Ramos (cell line): ENCODE data around the gene TUBD1.
"Not testable (repeated sequence)": the region's sequence is repeated elsewhere in the genome, so short reads cannot be mapped to it uniquely, and the experiment has no call there.

Experiments used
- in situ Hi-C: fragments of 300-500 bp; cut with MboI; formaldehyde crosslinking; loops from one replicate; pipeline ENCODE4 v1.14.3; 2022; ENCODE audit warnings: low sequenced_read_pairs; ENCODE audit not compliant: unreplicated experiment

Gene TUBD1

GRCh38 chr17:59846394-59847165 is 46.2 kb downstream of the TUBD1 start:
- in situ Hi-C loops = no loop called here

- in situ Hi-C loops = no loop called here
These were observed 46.9 kb downstream of the TUBD1 start for GRCh38 chr17:59845595-59846393.

- in situ Hi-C loops = no loop called here
These were observed 47.7 kb downstream of the TUBD1 start for GRCh38 chr17:59844884-59845594.

- in situ Hi-C loops = no loop called here
These were observed 49.7 kb downstream of the TUBD1 start for GRCh38 chr17:59842901-59843652.

GRCh38 chr17:59841882-59842263 is 50.9 kb downstream of the TUBD1 start:
- in situ Hi-C loops = not testable (repeated sequence)

- in situ Hi-C loops = not testable (repeated sequence)
These were observed 51.5 kb downstream of the TUBD1 start for GRCh38 chr17:59841091-59841881.

- in situ Hi-C loops = no loop called here
These were observed 52.2 kb downstream of the TUBD1 start for GRCh38 chr17:59840329-59841090.

- in situ Hi-C loops = no loop called here
These were observed 53.0 kb downstream of the TUBD1 start for GRCh38 chr17:59839651-59840328.

GRCh38 chr17:59838052-59838916 is 54.5 kb downstream of the TUBD1 start:
- in situ Hi-C loops = no loop called here

- in situ Hi-C loops = no loop called here
These were observed 55.3 kb downstream of the TUBD1 start for GRCh38 chr17:59837308-59838051.

GRCh38 chr17:59832883-59833379 is 59.8 kb downstream of the TUBD1 start:
- in situ Hi-C loops = no loop called here

GRCh38 chr17:59830846-59831486 is 61.8 kb downstream of the TUBD1 start:
- in situ Hi-C loops = no loop called here

- in situ Hi-C loops = no loop called here
These were observed 62.6 kb downstream of the TUBD1 start for GRCh38 chr17:59830007-59830630.

GRCh38 chr17:59829217-59830006 is 63.3 kb downstream of the TUBD1 start:
- in situ Hi-C loops = no loop called here

GRCh38 chr17:59828819-59829216 is 63.9 kb downstream of the TUBD1 start:
- in situ Hi-C loops = not testable (repeated sequence)
